ENCODE data around the gene CCDC88C.

The CCDC88C gene

DNA sequence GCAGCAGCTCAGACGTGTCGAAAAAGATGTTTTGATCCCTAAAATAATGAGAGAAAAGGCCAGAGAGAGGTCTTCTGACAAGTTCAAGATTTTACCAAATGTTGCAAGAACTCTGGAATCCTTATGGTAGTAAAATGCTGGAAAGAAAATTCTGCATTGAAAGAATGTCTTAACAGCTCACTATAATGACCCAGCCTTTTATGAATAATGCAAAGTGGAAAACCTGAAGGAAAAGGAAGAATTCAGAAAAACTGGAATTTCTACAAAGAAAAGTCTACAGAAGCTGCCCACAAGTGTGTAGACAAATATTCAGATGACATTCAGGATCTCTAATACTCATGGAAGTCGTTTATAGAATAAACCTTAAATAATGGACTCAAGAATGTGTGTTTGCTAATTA lies 1.8 kb upstream of the CCDC88C start:
- H3K27me3 ChIP-seq (ENCODE audit: insufficient read depth, low read length, poor library complexity): no peaks in the 10 kb centered on the region
- H3K18ac ChIP-seq (ENCODE audit: low read length): no peak overlapping the region
- no CpG with 5 or more reads among the region's 3 CpGs for WGBS (ENCODE audit: extremely low coverage, insufficient coverage, low lambda C conversion rate)
- no peak for DNase-seq
- H3K79me1 ChIP-seq (ENCODE audit: low read length): peaks cover 5% of the 10 kb centered on the region
- no peak overlapping the region for H3K56ac ChIP-seq (ENCODE audit: low read length)
- H3K4me1 ChIP-seq (ENCODE audit: control insufficient read depth, low read depth, low read length): peaks cover 6% of the 10 kb centered on the region
- H2BK15ac ChIP-seq (replicated peaks; ENCODE audit: low read depth): no peak overlapping the region
- H4K8ac ChIP-seq (ENCODE audit: low read depth, low read length): no peak overlapping the region
- H3K4ac ChIP-seq (ENCODE audit: low read depth, low read length): no peak overlapping the region
- H3K9ac ChIP-seq (ENCODE audit: low read length): no peak overlapping the region
- no peak overlapping the region for H2AK5ac ChIP-seq (ENCODE audit: low read length)
- H4K5ac ChIP-seq (ENCODE audit: low read length): no peak overlapping the region
- no peak overlapping the region for H2BK5ac ChIP-seq (ENCODE audit: low read length)
- H2BK120ac ChIP-seq (ENCODE audit: low read depth, low read length): no peak overlapping the region
- H3K79me2 ChIP-seq (ENCODE audit: control insufficient read depth, insufficient read depth, low read length): peaks cover 17% of the 10 kb centered on the region
- no peaks in the 10 kb centered on the region for H3K36me3 ChIP-seq (ENCODE audit: control insufficient read depth, insufficient read depth, low read length)
- no peak overlapping the region for H3K27ac ChIP-seq (ENCODE audit: low read depth, low read length)
- H3K23ac ChIP-seq (ENCODE audit: low read length): no peak overlapping the region
- no peak overlapping the region for H3K4me3 ChIP-seq (ENCODE audit: low read length)
- no peak overlapping the region for H3K4me2 ChIP-seq (ENCODE audit: low read length)

DNA sequence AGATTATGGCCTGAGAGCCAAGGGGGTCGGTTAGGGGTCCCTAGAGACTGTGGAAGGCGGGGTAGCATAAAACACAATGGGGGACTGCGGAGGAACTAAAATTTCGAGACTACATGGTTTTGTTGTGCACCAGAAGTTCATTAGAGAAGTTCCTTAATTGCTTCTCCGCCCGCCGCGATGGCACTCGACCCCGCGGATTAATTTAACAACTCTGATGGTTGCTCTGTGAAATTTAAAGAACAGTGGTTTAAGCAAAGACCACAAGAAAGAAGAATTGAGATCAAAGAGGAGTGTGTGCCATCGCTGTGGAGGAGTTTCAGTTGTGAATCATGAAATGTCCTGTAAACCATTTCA lies 1.4 kb upstream of the CCDC88C start:
- Histone ChIP-seq H3K9ac (ENCODE audit: low read length) (no peak overlapping the region), H3K4me2 (ENCODE audit: low read length) (no peak overlapping the region), H3K18ac (ENCODE audit: low read length) (no peak overlapping the region), H4K8ac (ENCODE audit: low read depth, low read length) (no peak overlapping the region), H3K27me3 (ENCODE audit: insufficient read depth, low read length, poor library complexity) (no peaks in the 10 kb centered on the region), H2AK5ac (ENCODE audit: low read length) (no peak overlapping the region), H2BK5ac (ENCODE audit: low read length) (no peak overlapping the region), H3K79me2 (ENCODE audit: control insufficient read depth, insufficient read depth, low read length) (peaks cover 21% of the 10 kb centered on the region), H3K23ac (ENCODE audit: low read length) (no peak overlapping the region), H3K56ac (ENCODE audit: low read length) (no peak overlapping the region), H4K5ac (ENCODE audit: low read length) (no peak overlapping the region), H2BK120ac (ENCODE audit: low read depth, low read length) (no peak overlapping the region), H3K4ac (ENCODE audit: low read depth, low read length) (no peak overlapping the region), H2BK15ac (replicated peaks; ENCODE audit: low read depth) (no peak overlapping the region), H3K79me1 (ENCODE audit: low read length) (peaks cover 5% of the 10 kb centered on the region), H3K4me3 (ENCODE audit: low read length) (no peak overlapping the region), H3K36me3 (ENCODE audit: control insufficient read depth, insufficient read depth, low read length) (no peaks in the 10 kb centered on the region), H3K27ac (ENCODE audit: low read depth, low read length) (no peak overlapping the region), H3K4me1 (ENCODE audit: control insufficient read depth, low read depth, low read length) (peaks cover 6% of the 10 kb centered on the region)
- no CpG with 5 or more reads among the region's 12 CpGs for WGBS (ENCODE audit: extremely low coverage, insufficient coverage, low lambda C conversion rate)
- no peak for DNase-seq

GRCh38 chr14:91418387-91419043 lies 895 bp upstream of the CCDC88C start:
- Histone ChIP-seq H2BK5ac (ENCODE audit: low read length) (no peak overlapping the region), H3K4me1 (ENCODE audit: control insufficient read depth, low read depth, low read length) (peaks cover 9% of the 10 kb centered on the region), H3K9ac (ENCODE audit: low read length) (peak overlapping the region; percentile 47), H3K36me3 (ENCODE audit: control insufficient read depth, insufficient read depth, low read length) (no peaks in the 10 kb centered on the region), H3K79me1 (ENCODE audit: low read length) (peaks cover 6% of the 10 kb centered on the region), H3K4me3 (ENCODE audit: low read length) (no peak overlapping the region), H4K8ac (ENCODE audit: low read depth, low read length) (no peak overlapping the region), H3K23ac (ENCODE audit: low read length) (no peak overlapping the region), H3K56ac (ENCODE audit: low read length) (peak overlapping the region; percentile 84), H3K4ac (ENCODE audit: low read depth, low read length) (peak overlapping the region; percentile 81), H2BK120ac (ENCODE audit: low read depth, low read length) (no peak overlapping the region), H3K4me2 (ENCODE audit: low read length) (peak overlapping the region; percentile 65), H3K79me2 (ENCODE audit: control insufficient read depth, insufficient read depth, low read length) (peaks cover 25% of the 10 kb centered on the region), H4K5ac (ENCODE audit: low read length) (no peak overlapping the region), H3K18ac (ENCODE audit: low read length) (peak overlapping the region; percentile 94), H3K27ac (ENCODE audit: low read depth, low read length) (no peak overlapping the region), H3K27me3 (ENCODE audit: insufficient read depth, low read length, poor library complexity) (no peaks in the 10 kb centered on the region), H2BK15ac (replicated peaks; ENCODE audit: low read depth) (no peak overlapping the region), H2AK5ac (ENCODE audit: low read length) (no peak overlapping the region)
- WGBS (ENCODE audit: extremely low coverage, insufficient coverage, low lambda C conversion rate): no CpG with 5 or more reads among the region's 42 CpGs
- peak; percentile 93 for DNase-seq

DNA sequence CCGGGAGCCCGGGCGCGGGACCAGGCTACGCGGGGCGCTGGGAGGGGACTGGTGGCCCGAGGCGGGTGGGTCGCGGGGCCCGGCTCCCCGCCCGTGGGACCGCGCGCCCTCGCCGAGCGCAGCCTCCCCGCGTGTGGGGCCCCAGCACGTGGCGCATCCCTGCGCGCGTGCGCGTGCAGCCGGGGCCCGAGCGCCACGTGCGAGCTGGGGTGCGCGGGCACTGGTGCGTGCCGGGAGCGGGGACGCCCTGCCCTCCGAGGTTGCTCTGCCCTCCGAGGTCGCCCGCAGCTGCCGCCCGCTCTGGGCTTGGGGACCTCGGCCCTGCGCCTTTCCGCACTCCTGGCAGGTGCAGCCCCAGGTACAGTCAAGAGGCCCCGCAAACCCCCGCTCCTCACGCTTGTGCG lies 365 bp upstream of the CCDC88C start:
- Histone ChIP-seq H3K79me2 (ENCODE audit: control insufficient read depth, insufficient read depth, low read length) (peaks cover 28% of the 10 kb centered on the region), H4K5ac (ENCODE audit: low read length) (no peak overlapping the region), H2BK15ac (replicated peaks; ENCODE audit: low read depth) (no peak overlapping the region), H4K8ac (ENCODE audit: low read depth, low read length) (peak overlapping the region; percentile 94), H3K4me1 (ENCODE audit: control insufficient read depth, low read depth, low read length) (peaks cover 12% of the 10 kb centered on the region), H3K79me1 (ENCODE audit: low read length) (peaks cover 7% of the 10 kb centered on the region), H2BK120ac (ENCODE audit: low read depth, low read length) (no peak overlapping the region), H3K23ac (ENCODE audit: low read length) (no peak overlapping the region), H3K56ac (ENCODE audit: low read length) (peak overlapping the region; percentile 84), H3K27ac (ENCODE audit: low read depth, low read length) (no peak overlapping the region), H3K4me3 (ENCODE audit: low read length) (no peak overlapping the region), H3K4ac (ENCODE audit: low read depth, low read length) (peak overlapping the region; percentile 81), H3K9ac (ENCODE audit: low read length) (peak overlapping the region; percentile 47), H2AK5ac (ENCODE audit: low read length) (no peak overlapping the region), H3K27me3 (ENCODE audit: insufficient read depth, low read length, poor library complexity) (no peaks in the 10 kb centered on the region), H2BK5ac (ENCODE audit: low read length) (no peak overlapping the region), H3K18ac (ENCODE audit: low read length) (peak overlapping the region; percentile 94), H3K36me3 (ENCODE audit: control insufficient read depth, insufficient read depth, low read length) (no peaks in the 10 kb centered on the region), H3K4me2 (ENCODE audit: low read length) (peak overlapping the region; percentile 65)
- no CpG with 5 or more reads among the region's 53 CpGs for WGBS (ENCODE audit: extremely low coverage, insufficient coverage, low lambda C conversion rate)
- DNase-seq: peak; percentile 65

GRCh38 chr14:91416744-91417119 lies 888 bp downstream of the CCDC88C start:
- peaks cover 31% of the 10 kb centered on the region for H3K79me2 ChIP-seq (ENCODE audit: control insufficient read depth, insufficient read depth, low read length)
- WGBS (ENCODE audit: extremely low coverage, insufficient coverage, low lambda C conversion rate): no CpG with 5 or more reads among the region's 19 CpGs

More at GRCh38 chr14:91416744-91417119, 888 bp downstream of the CCDC88C start:
- no peak overlapping the region for H2BK5ac ChIP-seq (ENCODE audit: low read length)
- H3K56ac ChIP-seq (ENCODE audit: low read length): peak overlapping the region; percentile 91
- peak overlapping the region; percentile 83 for H3K4ac ChIP-seq (ENCODE audit: low read depth, low read length)
- DNase-seq: peak; percentile 51
- no peaks in the 10 kb centered on the region for H3K27me3 ChIP-seq (ENCODE audit: insufficient read depth, low read length, poor library complexity)
- H3K4me2 ChIP-seq (ENCODE audit: low read length): peak overlapping the region; percentile 90
- H3K36me3 ChIP-seq (ENCODE audit: control insufficient read depth, insufficient read depth, low read length): no peaks in the 10 kb centered on the region
- H4K8ac ChIP-seq (ENCODE audit: low read depth, low read length): no peak overlapping the region
- H3K9ac ChIP-seq (ENCODE audit: low read length): peak overlapping the region; percentile 83
- no peak overlapping the region for H2AK5ac ChIP-seq (ENCODE audit: low read length)
- H3K27ac ChIP-seq (ENCODE audit: low read depth, low read length): peak overlapping the region; percentile 58
- peaks cover 9% of the 10 kb centered on the region for H3K79me1 ChIP-seq (ENCODE audit: low read length)
- peaks cover 14% of the 10 kb centered on the region for H3K4me1 ChIP-seq (ENCODE audit: control insufficient read depth, low read depth, low read length)
- H3K18ac ChIP-seq (ENCODE audit: low read length): peak overlapping the region; percentile 95
- peak overlapping the region; percentile 80 for H3K4me3 ChIP-seq (ENCODE audit: low read length)
- no peak overlapping the region for H3K23ac ChIP-seq (ENCODE audit: low read length)
- no peak overlapping the region for H4K5ac ChIP-seq (ENCODE audit: low read length)
- H2BK120ac ChIP-seq (ENCODE audit: low read depth, low read length): no peak overlapping the region
- H2BK15ac ChIP-seq (replicated peaks; ENCODE audit: low read depth): no peak overlapping the region
